Caki2 (cell line): ENCODE data around the gene ANKRD11. TPM values are rescaled to one million over a fixed set of nuclear protein-coding genes. Genes with fewer than 3 reads are reported as not detected.

Source experiments
- DNase-seq: peaks from one replicate; pipeline ENCODE4 v3.0.0-alpha.2; 2015; ENCODE audit warnings: low read depth
- in situ Hi-C: cut with HindIII; loops from 2 replicates; pipeline ENCODE4 v1.10.0; 2016; ENCODE audit warnings: low sequenced_read_pairs, low pct_unique_long_range_greater_than_20kb, mixed read lengths
- total RNA-seq: library from RNA; depleted of rRNA; stranded (reverse); fragments of >200 nt; shearing (Covaris generic); gene quantifications from 2 replicates; pipeline ENCODE4 v1.2.3, GENCODE V29; 2014; ENCODE audit warnings: low replicate concordance; rRNA removed

Gene ANKRD11
- total RNA-seq = 48.0 and 56.3 TPM in 2 replicates

DNA sequence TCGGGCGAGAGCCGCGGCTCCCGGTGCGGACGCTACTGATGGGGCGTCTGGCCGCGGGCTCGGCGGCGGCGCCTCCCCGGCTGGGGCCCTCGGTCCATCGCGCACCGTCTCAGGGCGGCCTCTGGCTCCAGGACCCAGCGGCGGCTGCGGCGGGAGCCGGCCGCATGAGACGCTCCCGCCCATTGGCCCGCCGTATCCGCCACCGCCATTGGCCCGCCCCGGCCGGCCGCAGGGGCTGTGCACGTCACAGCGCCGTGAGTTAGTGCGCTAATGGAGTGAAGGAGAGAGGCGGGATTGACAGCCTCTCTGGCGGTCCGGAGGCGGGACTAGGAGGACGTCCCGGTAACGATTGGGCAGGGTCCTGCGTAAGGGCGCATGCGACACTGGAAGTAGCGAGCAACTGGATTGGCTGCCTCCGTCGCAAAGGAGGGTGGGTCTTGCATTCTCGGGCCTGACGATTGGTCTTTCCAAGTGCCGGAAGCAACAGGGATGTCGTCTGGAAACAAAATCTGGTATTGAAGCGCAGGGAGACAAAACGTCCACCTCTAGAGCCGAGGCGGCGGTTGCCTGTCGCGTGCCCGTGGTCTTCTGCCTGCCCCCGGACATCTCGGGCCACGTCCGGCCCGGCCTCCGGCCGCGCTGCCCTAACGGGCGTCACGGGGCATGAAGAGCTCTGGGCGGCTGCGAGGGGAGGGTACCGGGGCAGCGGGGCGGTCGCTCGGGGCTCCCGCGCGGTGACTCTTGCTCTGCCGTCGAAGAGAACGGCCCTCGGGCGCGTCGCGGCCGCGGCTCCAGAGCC lies at the start of gene ANKRD11:
TSS of gene ANKRD11 (minus strand) at position 123 of the 799 bp plus-strand sequence. CDS start 173,542 bp downstream, outside the sequence.
- DNase-seq = peak; percentile 99
- in situ Hi-C loops = no loop called here

DNA sequence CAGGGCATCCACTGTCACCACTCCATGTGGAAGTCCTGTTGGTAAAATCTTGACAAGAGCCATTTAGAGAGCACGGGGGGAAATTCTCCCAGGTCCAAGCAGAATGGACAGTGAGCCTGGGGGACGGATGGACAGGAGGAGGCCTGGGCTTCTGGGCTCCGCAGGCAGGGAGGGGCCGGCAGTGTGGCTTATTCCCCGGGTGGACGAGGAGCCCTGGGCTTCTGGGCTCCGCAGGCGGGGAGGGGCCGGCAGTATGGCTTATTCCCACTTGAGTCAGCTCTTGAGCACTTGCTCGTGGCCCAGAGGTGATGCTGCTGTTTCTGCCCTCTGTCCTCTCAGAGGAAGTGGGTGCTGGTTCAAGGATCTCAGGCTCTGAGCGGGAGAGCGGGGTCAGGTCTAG lies 47.9 kb upstream of the ANKRD11 start:
- DNase-seq = no peak
- in situ Hi-C loops = no loop called here

DNA sequence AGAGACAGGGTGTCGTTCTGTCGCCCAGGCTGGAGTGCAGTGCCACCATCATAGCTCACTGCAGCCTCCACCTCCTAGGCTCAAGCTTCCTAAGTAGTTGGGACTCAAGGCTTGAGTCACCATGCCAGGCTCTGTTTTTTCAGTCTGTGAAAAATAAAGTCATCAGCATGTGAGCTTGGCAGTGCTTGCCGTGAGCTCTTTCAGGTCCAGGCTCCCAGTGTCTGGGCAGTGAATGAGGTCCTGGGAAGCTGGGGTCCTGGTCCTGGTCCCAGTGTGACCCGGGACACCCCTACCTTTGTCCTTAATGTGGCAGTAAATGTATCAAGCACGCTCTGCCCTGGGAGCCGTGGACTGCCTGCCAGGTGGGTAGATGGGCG lies 47.2 kb upstream of the ANKRD11 start:
- DNase-seq = no peak
- in situ Hi-C loops = no loop called here

DNA sequence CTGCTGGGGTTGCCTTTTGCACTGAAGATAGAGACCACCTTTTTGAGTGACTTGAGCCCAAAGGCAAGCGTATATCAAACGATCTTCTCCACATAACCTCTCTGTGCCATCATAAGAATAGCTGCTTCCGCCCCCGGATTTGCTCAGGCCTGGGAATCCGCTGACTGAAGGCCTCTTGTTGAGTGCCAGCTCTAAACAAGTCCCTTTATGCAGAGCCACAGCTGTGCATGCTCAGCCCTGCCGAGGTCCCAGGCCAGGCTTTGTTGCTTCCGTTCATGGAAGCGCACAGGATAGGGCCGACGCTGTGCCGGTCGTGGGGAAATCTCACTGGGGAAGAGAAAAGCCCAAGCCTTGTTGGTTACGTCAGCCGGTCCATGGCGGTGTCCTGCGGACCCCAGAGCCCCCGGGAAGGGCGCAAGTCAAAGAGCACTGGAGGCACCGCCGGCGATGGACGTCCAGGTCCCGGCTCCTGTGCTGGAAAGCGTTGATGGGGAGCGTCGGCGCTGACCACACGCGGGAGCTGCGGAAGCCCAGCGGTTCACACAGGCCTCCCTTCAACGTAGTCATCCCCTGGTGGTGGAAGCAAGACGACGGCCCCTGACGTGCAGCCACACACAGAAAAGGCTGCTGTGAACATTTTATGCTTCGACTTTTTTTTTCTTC lies 46.7 kb upstream of the ANKRD11 start:
- in situ Hi-C loops = no loop called here
- DNase-seq = no peak

DNA sequence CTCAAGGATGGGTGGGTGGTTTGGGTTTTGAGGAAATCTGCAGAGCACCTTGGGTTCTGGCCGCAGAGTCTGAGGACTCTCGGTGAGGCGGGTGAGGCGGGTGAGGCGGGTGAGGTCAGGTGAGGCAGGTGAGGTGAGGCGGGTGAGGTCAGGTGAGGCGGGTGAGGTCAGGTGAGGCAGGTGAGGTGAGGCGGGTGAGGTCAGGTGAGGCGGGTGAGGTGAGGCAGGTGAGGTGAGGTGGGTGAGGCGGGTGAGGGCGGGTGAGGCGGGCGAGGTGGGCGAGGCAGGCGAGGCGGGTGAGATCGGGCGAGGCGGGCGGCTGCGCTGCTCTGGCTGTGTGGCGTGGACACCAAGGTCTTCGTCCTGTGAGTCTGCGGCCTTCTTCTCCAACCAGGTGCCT lies 46.0 kb upstream of the ANKRD11 start:
- no peak for DNase-seq
- in situ Hi-C loops = no loop called here

DNA sequence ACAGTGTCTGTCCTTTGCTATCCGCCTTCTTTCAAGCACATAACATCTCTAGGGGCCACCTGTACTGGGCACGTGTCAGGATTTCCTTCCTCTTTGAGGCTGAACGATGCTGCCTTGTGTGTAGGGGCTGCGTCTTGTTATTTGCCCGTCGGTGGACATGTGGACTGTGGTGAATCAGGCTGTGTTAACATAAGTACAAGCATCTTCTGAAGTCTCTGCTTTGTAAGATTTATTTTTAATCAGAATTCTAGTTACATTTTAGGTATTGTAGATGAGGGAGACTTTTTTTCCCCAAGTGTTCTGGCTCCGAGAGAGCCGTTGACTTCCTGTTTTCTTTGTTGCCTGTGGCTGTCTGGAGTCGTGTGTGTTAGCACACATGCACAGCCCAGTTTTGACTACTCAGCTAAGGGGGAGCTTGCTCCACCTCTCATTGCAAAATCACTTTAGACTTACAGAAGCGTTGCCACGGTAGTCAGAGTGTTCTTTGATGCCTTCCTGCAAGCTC lies 43.9 kb upstream of the ANKRD11 start:
- DNase-seq = no peak
- in situ Hi-C loops = no loop called here

DNA sequence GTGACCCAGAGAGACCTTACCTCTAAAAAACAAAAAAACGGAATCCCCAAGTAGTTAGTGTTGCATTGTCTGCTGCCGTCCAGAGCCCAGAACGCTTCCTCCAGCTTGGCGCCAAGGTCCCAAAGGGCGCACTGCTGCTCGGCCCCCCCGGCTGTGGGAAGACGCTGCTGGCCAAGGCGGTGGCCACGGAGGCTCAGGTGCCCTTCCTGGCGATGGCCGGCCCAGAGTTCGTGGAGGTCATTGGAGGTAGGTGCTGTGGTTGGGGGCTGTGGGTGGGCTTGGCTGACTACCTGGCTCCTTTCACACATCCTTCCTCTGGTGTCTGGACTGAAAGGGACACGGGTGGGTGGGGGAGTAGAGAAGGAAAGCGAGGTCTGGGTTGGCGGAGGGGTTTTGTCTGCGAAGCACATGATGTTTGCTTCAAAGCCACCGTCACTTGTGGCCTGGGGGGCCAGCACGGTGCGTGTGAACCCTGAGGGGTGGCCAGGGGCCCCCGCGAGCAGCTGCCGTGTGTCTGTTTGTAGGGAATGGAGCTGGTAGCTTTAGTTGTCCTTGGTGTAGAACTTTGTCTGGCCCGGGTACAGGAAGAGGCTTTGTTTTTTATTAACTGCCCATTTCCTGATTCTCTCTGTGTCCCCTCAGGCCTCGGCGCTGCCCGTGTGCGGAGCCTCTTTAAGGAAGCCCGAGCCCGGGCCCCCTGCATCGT lies 41.6 kb upstream of the ANKRD11 start:
- no peak for DNase-seq
- in situ Hi-C loops = no loop called here

DNA sequence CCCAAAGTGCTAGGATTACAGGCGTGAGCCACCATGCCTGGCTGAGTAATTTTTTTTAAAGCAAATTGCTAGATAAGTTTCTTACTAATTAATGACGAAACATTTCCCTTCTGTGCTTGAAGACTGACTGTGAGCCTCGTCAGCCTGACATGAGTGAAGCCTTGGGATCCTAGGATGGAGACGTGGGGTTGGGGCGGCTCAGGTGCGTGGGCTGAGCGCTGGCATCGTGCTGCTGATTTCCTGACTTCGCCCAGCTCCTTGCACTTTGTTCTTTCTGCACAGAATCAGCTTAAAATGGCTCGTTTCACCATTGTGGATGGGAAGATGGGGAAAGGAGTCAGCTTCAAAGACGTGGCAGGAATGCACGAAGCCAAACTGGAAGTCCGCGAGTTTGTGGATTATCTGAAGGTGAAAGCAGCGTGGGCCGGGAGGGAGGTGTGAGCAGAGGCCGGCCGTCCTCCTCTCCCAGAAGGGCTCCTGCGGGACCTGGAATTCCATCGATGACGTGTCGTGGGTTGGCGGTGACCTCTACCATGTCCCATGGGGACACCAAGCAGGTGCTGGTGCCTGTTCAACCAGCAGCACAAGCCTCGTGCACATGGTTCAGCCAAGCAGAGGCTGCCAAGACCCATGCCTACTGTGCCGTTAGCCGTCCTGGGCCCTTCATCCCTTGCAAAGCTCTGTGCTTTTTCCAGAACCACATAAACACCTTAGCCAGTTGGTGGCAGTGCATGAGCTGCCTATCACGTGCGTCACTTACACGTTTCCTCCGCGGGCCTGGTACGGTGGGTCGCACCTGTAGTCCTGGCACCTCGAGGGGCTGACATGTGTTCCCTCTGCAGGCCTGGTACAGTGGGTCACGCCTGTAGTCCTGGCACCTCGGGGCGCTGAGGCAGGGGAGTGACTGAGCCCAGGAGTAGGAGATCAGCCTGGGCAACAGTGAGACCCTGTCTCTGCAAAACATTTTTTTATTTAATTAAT lies 40.3 kb upstream of the ANKRD11 start:
- DNase-seq = no peak
- in situ Hi-C loops = no loop called here

DNA sequence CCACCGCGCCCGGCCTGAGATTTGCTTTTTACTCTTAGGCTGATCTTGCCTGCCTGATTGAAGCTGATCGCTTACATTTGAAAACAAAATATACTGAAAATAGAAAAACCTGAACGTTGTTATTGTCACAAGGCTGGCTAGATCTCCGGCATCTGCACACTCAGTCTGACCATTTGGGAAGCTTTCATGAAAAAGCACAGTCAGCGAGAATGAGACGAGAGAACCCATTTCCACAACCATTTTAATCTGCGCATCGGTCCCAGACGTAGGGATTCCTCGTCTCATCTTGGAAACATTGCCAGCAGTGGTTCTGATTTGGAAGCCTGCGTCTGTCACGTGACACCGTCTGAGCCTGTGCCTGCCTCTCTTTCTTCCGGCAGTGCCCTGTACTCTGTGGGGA lies 38.7 kb upstream of the ANKRD11 start:
- no peak for DNase-seq
- in situ Hi-C loops = no loop called here

DNA sequence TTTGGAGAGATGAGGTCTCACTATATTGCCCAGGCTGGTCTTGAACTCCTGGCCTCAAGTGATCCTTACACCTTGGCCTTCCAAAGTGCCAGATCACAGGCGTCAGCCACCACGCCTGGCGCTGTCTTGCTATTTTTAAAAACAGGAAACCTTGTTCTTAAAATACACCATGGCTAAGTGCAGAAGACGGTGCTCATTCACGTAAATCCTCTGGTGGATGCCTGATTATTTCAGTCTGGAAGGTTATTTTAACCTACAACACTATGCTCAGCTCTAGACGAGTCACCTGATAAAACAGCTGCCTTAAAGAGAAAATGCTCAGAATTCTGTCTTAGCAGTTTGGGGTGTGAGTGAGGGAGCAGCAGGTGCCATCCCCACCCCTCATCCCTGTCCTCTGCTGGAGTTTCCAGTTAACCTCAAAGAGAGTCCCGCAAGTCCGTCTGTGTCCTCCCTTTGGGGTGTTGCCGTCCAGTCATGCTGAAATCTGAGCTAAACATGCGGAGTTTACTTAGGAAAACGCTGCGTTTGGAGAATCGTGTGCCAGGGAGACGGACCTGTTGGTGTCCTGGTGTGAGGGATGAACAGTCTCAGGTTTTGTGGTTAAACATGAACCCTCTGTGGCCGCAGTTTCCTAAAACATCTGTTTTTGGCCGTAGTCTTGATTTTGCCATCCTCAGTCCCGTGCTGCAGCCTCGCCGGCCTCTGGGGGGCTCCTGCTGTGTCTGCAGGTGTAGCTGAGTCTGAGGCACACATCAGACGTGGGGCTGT lies 35.0 kb upstream of the ANKRD11 start:
- DNase-seq = no peak
- in situ Hi-C loops = no loop called here

DNA sequence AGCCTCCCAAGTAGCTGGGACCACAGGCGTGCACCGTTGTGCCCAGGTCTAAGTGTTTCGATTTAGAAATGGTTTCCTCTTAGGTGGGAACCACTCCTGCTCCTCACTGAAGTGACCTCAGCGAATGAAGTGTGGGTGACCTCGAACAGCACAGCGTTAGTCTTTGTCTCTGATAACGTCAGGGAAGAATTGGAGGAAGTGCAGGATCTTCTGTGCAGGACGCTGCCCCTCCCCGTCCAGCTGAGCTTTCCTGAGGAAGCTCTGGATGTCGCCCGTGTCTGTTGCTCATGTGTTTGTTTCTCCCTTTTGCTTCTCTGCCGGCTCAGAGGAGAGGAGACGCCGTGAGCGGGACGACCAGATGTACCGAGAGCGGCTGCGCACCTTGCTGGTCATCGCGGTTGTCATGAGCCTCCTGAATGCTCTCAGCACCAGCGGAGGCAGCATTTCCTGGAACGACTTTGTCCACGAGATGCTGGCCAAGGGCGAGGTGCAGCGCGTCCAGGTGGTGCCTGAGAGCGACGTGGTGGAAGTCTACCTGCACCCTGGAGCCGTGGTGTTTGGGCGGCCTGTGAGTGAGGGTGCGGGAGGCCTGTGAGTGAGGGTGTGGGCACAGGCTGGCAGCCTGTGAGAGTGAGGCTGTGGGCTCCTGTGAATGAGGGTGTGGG lies 33.5 kb upstream of the ANKRD11 start:
- DNase-seq = no peak
- in situ Hi-C loops = no loop called here

DNA sequence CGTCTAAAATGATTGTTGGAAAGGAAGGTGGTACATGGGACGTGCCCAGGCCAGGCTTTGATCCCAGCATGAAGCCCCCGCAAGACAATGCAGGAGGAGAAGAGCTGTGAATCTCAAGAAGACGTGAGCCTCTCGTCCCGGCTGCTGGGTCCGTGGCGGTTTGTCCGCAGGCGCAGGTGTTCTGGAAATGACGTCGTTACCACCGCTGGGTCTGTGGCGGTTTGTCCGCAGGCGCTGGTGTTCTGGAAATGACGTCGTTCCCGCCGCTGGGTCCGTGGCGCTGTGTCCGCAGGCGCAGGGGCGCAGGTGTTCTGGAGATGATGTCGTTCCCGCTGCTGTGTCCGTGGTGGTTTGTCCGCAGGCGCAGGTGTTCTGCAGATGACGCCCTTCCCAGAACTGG lies 31.9 kb upstream of the ANKRD11 start:
- in situ Hi-C loops = no loop called here
- DNase-seq = no peak

DNA sequence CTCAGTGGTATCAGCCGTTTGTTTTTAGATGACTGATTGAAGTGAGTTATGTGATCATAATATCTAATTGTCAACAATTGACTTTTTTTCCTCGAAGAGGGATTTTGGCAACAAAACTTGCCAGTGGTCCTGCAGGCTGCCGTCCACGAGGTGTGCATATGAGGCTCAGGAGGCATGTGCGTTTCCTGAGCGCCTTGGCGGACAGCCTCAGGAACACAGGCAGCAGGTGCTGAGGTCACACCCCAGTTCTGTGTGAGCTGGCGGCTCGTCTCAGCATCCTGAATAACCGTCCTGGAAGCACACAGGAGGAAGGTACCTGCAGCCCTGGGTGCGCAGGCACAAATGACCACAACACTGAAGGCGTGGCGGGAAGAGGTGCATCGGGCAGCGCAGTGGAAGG lies 29.5 kb upstream of the ANKRD11 start:
- DNase-seq = no peak

DNA sequence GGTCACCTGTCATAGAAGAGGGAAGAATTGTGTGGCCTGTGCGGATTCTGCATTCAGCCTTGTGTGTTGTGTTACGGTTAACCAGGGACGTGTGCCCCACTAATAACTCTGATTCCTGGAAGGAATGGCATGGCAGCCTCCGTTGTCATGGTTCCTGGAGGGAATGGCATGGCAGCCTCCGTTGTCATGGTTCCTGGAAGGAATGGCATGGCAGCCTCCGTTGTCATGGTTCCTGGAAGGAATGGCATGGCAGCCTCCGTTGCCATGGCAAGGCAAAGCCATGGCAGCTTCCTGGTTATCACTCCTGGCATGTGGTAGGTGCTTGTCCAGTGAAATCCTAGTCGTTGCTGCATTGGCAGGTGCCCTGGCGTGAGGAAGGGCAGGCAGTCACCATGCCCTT lies 26.8 kb upstream of the ANKRD11 start:
- in situ Hi-C loops = no loop called here
- DNase-seq = no peak

More for the DNA sequence above, 29.5 kb upstream of the ANKRD11 start:
- in situ Hi-C loops = no loop called here

DNA sequence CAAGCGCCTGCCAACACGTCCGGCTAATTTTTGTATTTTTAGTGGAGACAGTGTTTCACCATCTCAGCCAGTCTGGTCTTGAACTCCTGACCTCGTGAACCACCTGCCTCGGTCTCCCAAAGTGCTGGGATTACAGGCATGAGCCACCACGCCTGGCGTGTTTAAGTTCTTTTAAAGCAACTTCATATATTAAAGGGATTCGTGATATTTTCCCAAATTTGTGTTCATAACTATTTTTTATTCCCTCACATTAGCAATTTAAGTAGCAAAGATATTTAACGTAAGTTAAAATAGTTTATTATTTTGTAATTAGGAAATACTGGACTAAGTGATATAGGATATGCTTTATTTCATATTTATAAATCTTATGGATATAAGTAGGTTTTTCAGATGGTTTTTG lies 22.1 kb upstream of the ANKRD11 start:
- in situ Hi-C loops = no loop called here
- DNase-seq = no peak

DNA sequence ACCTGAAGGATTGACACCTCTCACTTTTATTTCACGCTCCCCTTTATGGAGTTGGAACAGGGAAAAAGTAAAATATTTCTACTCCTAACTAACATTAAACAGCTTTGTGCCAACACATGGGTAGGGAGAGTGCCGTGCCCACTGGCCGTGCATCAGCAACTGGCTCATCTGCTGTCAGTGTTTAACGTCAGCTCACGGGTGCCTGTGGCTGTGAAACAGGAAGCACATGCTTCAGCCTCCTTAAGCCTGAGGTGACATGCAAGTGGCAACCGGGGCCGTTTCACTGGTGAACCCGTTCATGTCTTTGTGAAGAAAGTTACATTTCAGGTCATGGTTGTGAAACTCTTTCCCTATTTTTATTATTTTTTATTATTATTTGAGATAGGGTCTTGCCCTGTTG lies 21.0 kb upstream of the ANKRD11 start:
- DNase-seq = no peak
- in situ Hi-C loops = no loop called here

DNA sequence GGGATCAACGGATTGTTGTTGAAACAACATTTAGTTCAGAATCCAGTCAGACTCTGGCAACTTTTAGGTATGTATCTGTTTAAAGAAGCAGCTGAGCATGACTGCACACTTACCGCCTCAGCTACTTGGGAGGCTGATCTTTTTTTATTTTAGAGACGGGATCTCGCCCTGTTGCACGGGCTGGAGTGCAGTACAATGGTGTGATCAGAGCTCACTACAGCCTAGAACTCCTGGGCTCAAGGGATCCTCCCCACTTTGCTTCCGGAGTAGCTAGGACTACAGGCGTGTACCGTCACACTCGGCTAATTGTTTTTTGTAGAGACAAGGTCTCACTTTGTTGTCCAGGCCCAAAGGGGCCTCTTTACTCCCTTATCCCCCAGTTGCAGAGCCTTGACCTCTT lies 20.2 kb upstream of the ANKRD11 start:
- peak; percentile 64 for DNase-seq
- in situ Hi-C loops = no loop called here
